Measurements from ENCODE around the gene ATP4A. TPM values are rescaled to one million over a fixed set of nuclear protein-coding genes. Genes with fewer than 3 reads are reported as not detected.

Gene ATP4A
- total RNA-seq, 1 experiment from 2014 or later, result not detected

DNA sequence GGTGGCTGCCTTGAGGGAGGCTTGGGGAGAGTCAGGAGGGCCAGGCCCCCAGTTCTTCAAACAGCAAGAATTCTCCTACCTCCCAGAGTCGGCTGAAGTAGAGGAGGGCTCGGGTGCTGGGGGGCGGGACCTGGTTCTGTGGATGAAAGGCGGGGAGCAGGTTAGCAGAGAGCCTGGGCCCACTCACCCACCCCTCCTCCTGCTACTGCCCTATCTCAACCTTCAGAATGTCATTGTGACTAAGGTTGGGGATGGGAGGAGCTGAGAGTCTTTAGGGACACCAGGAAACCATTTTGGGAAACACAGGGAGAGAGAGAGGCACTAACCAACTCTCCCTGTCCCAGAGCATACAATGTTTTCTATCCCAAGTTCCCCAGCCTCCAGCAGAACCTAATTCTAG, 60.7 kb downstream of the ATP4A start:
- no peaks in the 10 kb centered on the region for H3K27me3 Mint-ChIP-seq (ENCODE audit: insufficient read depth, unreplicated experiment)
- TF ChIP-seq, protein P1, sequence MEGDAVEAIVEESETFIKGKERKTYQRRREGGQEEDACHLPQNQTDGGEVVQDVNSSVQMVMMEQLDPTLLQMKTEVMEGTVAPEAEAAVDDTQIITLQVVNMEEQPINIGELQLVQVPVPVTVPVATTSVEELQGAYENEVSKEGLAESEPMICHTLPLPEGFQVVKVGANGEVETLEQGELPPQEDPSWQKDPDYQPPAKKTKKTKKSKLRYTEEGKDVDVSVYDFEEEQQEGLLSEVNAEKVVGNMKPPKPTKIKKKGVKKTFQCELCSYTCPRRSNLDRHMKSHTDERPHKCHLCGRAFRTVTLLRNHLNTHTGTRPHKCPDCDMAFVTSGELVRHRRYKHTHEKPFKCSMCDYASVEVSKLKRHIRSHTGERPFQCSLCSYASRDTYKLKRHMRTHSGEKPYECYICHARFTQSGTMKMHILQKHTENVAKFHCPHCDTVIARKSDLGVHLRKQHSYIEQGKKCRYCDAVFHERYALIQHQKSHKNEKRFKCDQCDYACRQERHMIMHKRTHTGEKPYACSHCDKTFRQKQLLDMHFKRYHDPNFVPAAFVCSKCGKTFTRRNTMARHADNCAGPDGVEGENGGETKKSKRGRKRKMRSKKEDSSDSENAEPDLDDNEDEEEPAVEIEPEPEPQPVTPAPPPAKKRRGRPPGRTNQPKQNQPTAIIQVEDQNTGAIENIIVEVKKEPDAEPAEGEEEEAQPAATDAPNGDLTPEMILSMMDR (IDR thresholded peaks at IDR 0.05; ENCODE audit: insufficient read depth in 1 of 2, low read depth in 1 of 2, low read length in 1 of 2, severe bottlenecking in 1 of 2, unreplicated experiment in 1 of 2), result no peak
- no peaks in the 10 kb centered on the region for H3K27me3 ChIP-seq (replicated peaks; ENCODE audit: control insufficient read depth, insufficient read depth, low read length)
- no peak for DNase-seq
- no peaks in the 10 kb centered on the region for H3K9me3 ChIP-seq
- H3K27ac Mint-ChIP-seq (ENCODE audit: unreplicated experiment), result peak overlapping the region; percentile 27
- H3K4me3 Mint-ChIP-seq (ENCODE audit: unreplicated experiment), result no peak overlapping the region
- no peaks in the 10 kb centered on the region; the same call in 1 of the 2 replicates for H3K4me1 ChIP-seq
- peaks cover 89% of the 10 kb centered on the region for H3K36me3 Mint-ChIP-seq (ENCODE audit: insufficient read depth, unreplicated experiment)
- no peaks in the 10 kb centered on the region for H3K9me3 Mint-ChIP-seq (ENCODE audit: unreplicated experiment)
- H3K36me3 ChIP-seq (ENCODE audit: control insufficient read depth, insufficient read depth, low read length), result peaks cover 7% of the 10 kb centered on the region
- ChIA-PET CTCF (interaction anchor here (0.7 kb wide), 2 partner anchors 8 to 124 kb away, joined by 3 read pairs; no protein-coding TSS in a partner anchor), POLR2A (interaction anchor here (0.7 kb wide), 1 partner anchor 8 kb away, joined by 3 read pairs; no protein-coding TSS in a partner anchor)
- no peak overlapping the region for H3K4me3 ChIP-seq (ENCODE audit: low read depth, low read length)
- intact Hi-C loops (cut with micrococcal nuclease; ENCODE audit: unreplicated experiment), result no loop called here
- no TSS peak for BruUV-seq (replicated peaks)
- peaks cover 23% of the 10 kb centered on the region for H3K4me1 Mint-ChIP-seq (ENCODE audit: low read depth, unreplicated experiment)

DNA sequence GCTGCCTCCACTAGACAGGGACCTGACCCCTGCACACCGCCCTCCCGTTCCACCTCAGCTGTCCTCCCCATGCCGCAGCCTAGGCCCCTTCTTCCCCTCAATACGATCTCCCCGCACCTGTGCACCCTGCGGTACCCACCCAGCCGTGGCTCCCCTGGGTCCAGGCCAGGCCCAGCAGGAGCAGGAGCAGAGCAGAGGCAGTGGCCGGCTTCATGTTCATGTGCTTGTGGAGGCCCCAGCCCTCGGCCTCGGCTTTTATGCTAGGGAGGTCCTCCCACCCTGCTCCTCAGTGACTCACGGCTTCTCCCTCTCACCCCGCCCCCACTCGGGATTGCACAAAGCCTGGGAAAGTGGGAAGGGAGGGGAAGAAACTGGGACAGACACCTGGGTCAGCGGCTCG, 61.8 kb downstream of the ATP4A start:
- ChIA-PET CTCF (interaction anchor here (0.6 kb wide), 1 partner anchor 198 kb away, joined by 3 read pairs; no protein-coding TSS in a partner anchor), POLR2A (no interaction called here)
- Mint-ChIP-seq H3K27ac (ENCODE audit: unreplicated experiment) (peak overlapping the region; percentile 27), H3K4me3 (ENCODE audit: unreplicated experiment) (no peak overlapping the region), H3K36me3 (ENCODE audit: insufficient read depth, unreplicated experiment) (peaks cover 84% of the 10 kb centered on the region), H3K27me3 (ENCODE audit: insufficient read depth, unreplicated experiment) (no peaks in the 10 kb centered on the region), H3K9me3 (ENCODE audit: unreplicated experiment) (no peaks in the 10 kb centered on the region), H3K4me1 (ENCODE audit: low read depth, unreplicated experiment) (peaks cover 23% of the 10 kb centered on the region)
- Histone ChIP-seq H3K4me3 (ENCODE audit: low read depth, low read length) (no peak overlapping the region), H3K27me3 (replicated peaks; ENCODE audit: control insufficient read depth, insufficient read depth, low read length) (no peaks in the 10 kb centered on the region), H3K36me3 (ENCODE audit: control insufficient read depth, insufficient read depth, low read length) (peaks cover 6% of the 10 kb centered on the region), H3K9me3 (no peaks in the 10 kb centered on the region), H3K4me1 (no peaks in the 10 kb centered on the region)
- intact Hi-C loops (cut with micrococcal nuclease; ENCODE audit: unreplicated experiment), result no loop called here
- no peak for DNase-seq
- BruUV-seq (replicated peaks), result no TSS peak
- TF ChIP-seq, protein P1 (IDR thresholded peaks at IDR 0.05; ENCODE audit: insufficient read depth in 1 of 2, low read depth in 1 of 2, low read length in 1 of 2, severe bottlenecking in 1 of 2, unreplicated experiment in 1 of 2), result no peak

DNA sequence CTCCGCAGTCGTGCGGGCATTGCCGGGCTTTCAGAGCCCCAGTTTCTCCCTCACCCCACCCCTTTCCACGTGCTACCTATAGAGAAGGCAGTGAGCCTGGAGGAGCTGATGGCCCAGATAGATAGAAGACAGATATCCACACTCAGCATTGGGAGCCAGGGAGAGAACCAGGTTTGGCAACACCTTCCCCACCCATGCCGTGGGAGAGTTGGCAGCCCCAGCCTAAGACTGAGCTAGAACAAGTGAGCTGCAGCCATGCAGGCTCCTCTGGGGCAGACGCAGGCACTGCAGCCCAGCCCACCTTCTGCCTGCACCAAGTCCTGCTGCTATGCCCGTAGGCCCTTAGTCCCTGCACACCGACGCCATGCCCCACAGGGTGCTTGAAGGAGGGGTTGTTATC, 62.8 kb downstream of the ATP4A start:
- peaks cover 23% of the 10 kb centered on the region for H3K4me1 Mint-ChIP-seq (ENCODE audit: low read depth, unreplicated experiment)
- ChIA-PET CTCF (no interaction called here), POLR2A (no interaction called here)
- intact Hi-C loops (cut with micrococcal nuclease; ENCODE audit: unreplicated experiment), result no loop called here
- Histone ChIP-seq H3K4me1 (peaks cover 1% of the 10 kb centered on the region), H3K36me3 (ENCODE audit: control insufficient read depth, insufficient read depth, low read length) (peaks cover 2% of the 10 kb centered on the region), H3K9me3 (no peaks in the 10 kb centered on the region), H3K27me3 (replicated peaks; ENCODE audit: control insufficient read depth, insufficient read depth, low read length) (no peaks in the 10 kb centered on the region), H3K4me3 (ENCODE audit: low read depth, low read length) (no peak overlapping the region)
- H3K27ac Mint-ChIP-seq (ENCODE audit: unreplicated experiment), result no peak overlapping the region
- no peak for DNase-seq
- no peaks in the 10 kb centered on the region for H3K27me3 Mint-ChIP-seq (ENCODE audit: insufficient read depth, unreplicated experiment)
- no TSS peak for BruUV-seq (replicated peaks)
- TF ChIP-seq, protein P1 (IDR thresholded peaks at IDR 0.05; ENCODE audit: insufficient read depth in 1 of 2, low read depth in 1 of 2, low read length in 1 of 2, severe bottlenecking in 1 of 2, unreplicated experiment in 1 of 2), result no peak
- H3K9me3 Mint-ChIP-seq (ENCODE audit: unreplicated experiment), result no peaks in the 10 kb centered on the region
- peaks cover 73% of the 10 kb centered on the region for H3K36me3 Mint-ChIP-seq (ENCODE audit: insufficient read depth, unreplicated experiment)
- H3K4me3 Mint-ChIP-seq (ENCODE audit: unreplicated experiment), result no peak overlapping the region

Other genes starting within 250 kb of the ATP4A start
- gene CD22, start 234.5 kb downstream of the ATP4A start, total RNA-seq (2022), result not detected in 2 replicates
- gene FFAR1, start 215.8 kb downstream of the ATP4A start, total RNA-seq (2022), result not detected in 2 replicates
- not detected in 2 replicates for gene FFAR3, start 205.2 kb downstream of the ATP4A start, total RNA-seq (2022)
- not detected in 2 replicates for gene GPR42, start 192.6 kb downstream of the ATP4A start, total RNA-seq (2022)
- not detected in 2 replicates for gene FFAR2, start 115.4 kb downstream of the ATP4A start, total RNA-seq (2022)
- not detected in 2 replicates for gene KRTDAP, start 73.2 kb downstream of the ATP4A start, total RNA-seq (2022)
- 341 and 354 TPM in 2 replicates for gene DMKN, start 50.0 kb downstream of the ATP4A start, total RNA-seq (2022)
- not detected in 2 replicates for gene SBSN, start 35.3 kb downstream of the ATP4A start, total RNA-seq (2022)
- gene GAPDHS, start 30.2 kb downstream of the ATP4A start, total RNA-seq (2022), result not detected in 2 replicates
- gene TMEM147, start 18.0 kb downstream of the ATP4A start, total RNA-seq (2022), result 126 and 140 TPM in 2 replicates
- not detected in 2 replicates for gene PMIS2, start 22.5 kb upstream of the ATP4A start, total RNA-seq (2022)
- 26.4 and 27.9 TPM in 2 replicates for gene HAUS5, start 49.1 kb upstream of the ATP4A start, total RNA-seq (2022)
- gene RBM42, start 65.4 kb upstream of the ATP4A start, total RNA-seq (2022), result 140 and 165 TPM in 2 replicates
- 0.77 and 1.3 TPM in 2 replicates for gene ETV2, start 78.1 kb upstream of the ATP4A start, total RNA-seq (2022)
- gene COX6B1, start 84.7 kb upstream of the ATP4A start, total RNA-seq (2022), result 551 and 639 TPM in 2 replicates
- not detected in 2 replicates for gene UPK1A, start 102.9 kb upstream of the ATP4A start, total RNA-seq (2022)
- not detected in 2 replicates for gene ZBTB32, start 140.9 kb upstream of the ATP4A start, total RNA-seq (2022)
- 54.2 and 62.6 TPM in 2 replicates for gene KMT2B, start 154.3 kb upstream of the ATP4A start, total RNA-seq (2022)
- gene IGFLR1, start 178.8 kb upstream of the ATP4A start, total RNA-seq (2022), result 10.1 and 11.3 TPM in 2 replicates
- 21.3 and 24.6 TPM in 2 replicates for gene U2AF1L4, start 181.8 kb upstream of the ATP4A start, total RNA-seq (2022)
- gene PSENEN, start 182.0 kb upstream of the ATP4A start, total RNA-seq (2022), result 70.2 and 70.5 TPM in 2 replicates
- gene LIN37, start 184.9 kb upstream of the ATP4A start, total RNA-seq (2022), result 8.1 and 10.2 TPM in 2 replicates
- 0.48 and 0.81 TPM in 2 replicates for gene HSPB6, start 193.4 kb upstream of the ATP4A start, total RNA-seq (2022)
- 34.6 and 37.0 TPM in 2 replicates for gene PROSER3, start 194.5 kb upstream of the ATP4A start, total RNA-seq (2022)
- gene ARHGAP33, start 211.9 kb upstream of the ATP4A start, total RNA-seq (2022), result 17.8 and 18.3 TPM in 2 replicates
- gene PRODH2, start 249.2 kb upstream of the ATP4A start, total RNA-seq (2022), result 0.28 TPM in 1 of 2 replicates, not detected in the other

Measured in Caco-2 (cell line).